Measurements from ENCODE around the gene CBLN4.

The CBLN4 gene

DNA sequence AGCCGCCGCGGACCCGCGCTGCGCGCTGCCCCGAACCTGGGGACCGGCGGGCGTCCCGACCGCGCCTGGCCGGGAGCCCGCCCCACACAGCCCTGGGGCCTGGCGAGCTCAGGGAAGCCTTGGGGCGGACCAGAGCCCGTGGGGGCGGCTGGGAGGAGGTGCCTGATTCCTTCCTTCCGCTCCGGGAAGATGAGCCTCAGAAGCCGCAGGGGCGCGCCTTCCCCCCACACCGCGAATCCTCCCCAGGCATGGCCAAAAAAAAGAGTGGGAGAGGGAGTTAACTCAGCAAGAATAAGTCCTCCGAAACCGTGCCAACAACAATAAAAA, at the start of gene CBLN4:
Gene CBLN4, minus strand, starts transcription at position 131 of the 327 bp plus-strand sequence. CDS start 1,348 bp downstream, outside the sequence.
- DNase-seq, result no peak

DNA sequence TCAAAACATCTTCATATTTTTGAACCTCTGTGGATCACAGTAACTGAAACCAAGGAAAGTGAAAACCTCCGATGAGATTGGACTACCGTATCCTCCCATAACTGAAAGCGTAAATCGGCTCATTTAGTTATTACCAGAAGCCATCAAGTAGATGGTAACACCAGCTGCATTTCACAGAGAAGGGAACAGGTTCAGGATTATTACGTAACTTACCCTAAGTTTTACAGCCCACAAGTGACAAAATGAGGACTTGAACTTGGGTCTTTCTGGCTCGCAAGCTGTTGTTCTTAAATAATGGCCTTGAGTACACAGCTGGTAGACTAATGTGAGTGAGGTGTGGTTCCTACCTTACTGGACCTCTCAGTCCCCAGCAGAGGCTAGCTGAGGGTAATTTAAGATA, 37.9 kb upstream of the CBLN4 start:
- no peak for DNase-seq

DNA sequence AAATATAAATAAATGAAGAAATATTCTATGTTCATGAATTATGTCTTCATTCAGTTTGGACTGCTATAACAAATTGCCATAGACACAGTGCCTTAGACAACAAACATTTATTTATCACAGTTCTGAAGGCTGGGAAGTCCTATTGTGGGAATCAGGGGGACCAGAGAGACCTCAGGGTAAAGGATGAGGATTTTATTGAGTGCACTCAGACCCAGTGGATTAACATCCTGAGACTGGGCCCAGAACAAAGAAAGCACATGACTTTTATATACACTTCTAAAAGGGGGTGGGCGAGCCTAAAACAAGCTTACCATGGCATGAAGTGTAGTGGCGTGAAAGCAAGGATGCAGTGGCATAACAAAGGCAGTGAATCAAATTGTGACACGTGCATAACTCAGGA, 26.9 kb upstream of the CBLN4 start:
- DNase-seq, result peak; percentile 0

DNA sequence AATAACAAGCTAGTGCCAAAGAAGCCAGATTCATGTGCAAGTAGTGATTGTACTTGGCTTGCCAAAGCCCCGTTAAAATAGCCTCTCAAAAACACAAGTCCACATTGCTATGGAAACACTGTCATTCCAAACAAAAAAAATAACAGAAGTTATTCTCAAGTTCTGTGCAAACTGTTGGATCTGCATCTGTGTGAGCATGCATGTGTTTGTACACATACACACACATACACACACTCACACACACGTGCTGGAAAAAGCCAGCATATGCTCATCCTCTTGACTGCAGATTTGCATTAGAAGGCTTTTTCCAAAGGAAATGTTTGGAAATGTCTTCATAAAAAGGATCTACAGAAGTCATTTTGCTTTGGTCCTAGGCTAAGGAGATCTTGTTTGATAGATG, 13.4 kb upstream of the CBLN4 start:
- no peak for DNase-seq

DNA sequence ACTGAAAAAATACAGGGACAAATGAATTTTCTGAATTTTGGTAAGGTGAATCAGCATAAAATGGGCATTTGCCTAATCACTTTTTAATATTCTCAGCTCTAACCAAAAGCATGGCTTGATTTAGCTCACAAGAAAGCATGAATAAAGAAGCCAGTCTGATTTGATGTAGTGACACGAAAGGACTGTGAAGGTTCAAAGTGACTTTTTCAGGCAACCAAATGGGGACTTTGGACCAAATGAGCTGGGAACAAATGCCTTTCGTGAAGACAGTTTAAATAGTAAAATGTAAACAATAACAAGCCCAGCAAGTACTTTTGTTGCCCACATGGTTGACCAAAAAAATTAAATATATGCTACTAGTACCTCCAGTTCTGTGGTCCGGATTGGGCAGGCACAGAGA, 12.9 kb upstream of the CBLN4 start:
- no peak for DNase-seq

DNA sequence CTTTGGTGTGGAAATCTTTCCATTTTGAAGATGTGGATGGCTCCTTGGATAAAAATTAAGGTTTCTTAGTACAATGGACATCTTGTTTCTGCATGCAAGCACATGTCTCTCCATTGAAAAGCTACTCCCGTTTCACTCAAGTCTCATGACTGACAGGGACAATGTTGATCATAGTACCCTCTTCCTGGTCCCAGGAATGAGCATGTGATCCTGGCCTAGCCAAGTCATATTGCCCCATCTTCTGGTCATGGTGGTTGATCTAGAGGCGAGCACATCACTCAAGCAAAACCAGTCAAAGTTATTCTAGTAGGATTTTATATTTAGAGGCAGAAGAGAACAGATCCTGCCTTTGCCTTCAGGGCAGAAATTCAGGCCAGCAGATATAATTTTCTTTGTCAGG, 12.2 kb upstream of the CBLN4 start:
- no peak for DNase-seq

DNA sequence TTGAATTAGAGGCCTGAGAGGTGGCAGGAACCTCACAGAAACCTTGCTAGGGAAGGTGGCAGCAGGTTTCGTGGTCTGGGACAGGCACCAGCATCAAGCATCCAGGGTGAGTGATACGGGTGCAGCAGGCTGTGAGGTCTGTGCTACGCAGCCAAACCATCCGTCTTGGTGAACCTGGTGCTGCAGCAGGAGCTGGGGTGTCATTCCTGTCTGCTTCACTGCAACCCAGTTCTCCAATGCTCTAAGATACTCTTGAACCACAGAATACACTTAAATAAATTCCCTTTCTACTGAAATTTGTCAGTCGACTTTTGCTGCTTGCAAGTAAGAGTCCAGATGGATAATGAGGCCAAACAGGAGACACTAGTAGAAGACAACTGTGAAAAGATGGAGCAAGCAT, 9.7 kb upstream of the CBLN4 start:
- DNase-seq, result no peak

DNA sequence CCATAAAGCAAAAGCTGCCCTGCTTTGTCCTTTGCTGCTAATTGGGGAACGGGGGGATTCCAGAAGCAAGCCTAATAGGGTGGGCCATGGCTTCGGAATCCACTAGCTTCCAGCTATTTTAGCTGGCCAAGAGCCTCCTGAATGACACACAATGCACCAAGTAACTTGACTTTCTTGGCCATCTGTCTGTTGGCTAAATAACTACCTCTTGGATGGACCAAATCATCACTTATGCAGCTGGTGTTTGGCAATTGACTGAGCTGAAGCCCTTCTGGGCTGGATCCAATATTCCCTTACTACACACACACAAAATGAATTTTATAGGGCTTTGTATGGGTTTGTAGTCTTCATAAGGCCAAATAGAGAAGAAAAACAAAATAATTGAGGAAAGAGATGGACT, 8.8 kb upstream of the CBLN4 start:
- no peak for DNase-seq

DNA sequence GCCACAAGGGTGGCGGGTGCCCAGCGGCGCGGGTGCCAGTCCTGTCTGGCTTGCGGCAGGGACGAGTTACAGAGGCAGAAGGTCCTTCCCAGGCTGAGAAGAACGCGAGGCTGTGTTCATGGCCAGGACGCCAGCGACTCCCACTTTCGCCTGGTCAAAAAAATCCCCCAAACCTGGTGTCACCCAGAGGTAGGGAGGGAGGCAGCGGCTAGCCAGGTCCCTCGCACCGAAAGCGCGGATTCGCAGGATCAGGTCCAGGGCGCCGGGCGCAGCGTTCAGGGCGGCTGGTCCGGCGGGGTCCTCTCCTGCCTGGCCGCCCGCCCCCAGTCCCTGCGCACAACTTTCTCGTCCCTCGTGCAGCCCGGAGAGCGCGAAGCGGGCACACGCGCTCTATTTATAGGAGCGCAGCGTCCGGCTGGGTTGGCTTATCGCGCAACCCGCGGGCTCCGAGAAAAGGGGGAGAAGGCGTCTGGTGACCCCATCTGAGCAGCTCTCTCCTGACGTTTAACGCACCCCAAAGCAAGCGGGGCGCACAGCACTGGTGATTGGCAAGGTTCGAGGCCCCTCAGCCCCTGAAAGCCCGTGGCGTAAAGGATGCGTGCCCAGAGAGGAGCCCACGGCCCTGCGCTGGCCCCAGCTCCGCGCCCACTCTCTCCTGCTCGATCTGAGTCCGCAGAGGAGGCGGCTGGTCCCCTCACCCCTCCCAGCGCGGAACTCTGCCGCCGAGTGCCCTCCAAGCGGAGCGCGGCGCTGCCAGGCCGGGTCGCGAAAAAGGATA, 519 bp downstream of the CBLN4 start:
- no peak for DNase-seq

DNA sequence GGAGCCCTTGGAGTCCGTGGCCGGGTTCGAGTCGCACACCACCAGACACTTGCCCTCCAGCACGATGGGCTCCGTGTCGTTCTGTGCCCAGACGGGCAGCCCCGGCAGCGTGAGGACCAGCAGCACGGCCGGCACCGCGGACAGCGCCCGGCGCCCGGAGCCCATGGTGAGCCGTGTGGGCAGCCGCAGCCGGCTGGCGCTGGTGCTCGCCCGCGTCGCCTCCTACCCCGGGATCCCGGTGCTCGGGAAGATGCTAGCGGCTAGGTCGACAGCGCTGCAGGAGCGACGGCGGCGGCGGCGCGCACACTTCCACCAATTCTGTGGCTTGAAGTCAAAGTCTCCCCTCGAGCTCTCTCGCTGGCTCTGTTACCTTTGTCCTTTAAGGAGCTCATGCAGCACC, 1.3 kb downstream of the CBLN4 start:
- DNase-seq, result no peak

DNA sequence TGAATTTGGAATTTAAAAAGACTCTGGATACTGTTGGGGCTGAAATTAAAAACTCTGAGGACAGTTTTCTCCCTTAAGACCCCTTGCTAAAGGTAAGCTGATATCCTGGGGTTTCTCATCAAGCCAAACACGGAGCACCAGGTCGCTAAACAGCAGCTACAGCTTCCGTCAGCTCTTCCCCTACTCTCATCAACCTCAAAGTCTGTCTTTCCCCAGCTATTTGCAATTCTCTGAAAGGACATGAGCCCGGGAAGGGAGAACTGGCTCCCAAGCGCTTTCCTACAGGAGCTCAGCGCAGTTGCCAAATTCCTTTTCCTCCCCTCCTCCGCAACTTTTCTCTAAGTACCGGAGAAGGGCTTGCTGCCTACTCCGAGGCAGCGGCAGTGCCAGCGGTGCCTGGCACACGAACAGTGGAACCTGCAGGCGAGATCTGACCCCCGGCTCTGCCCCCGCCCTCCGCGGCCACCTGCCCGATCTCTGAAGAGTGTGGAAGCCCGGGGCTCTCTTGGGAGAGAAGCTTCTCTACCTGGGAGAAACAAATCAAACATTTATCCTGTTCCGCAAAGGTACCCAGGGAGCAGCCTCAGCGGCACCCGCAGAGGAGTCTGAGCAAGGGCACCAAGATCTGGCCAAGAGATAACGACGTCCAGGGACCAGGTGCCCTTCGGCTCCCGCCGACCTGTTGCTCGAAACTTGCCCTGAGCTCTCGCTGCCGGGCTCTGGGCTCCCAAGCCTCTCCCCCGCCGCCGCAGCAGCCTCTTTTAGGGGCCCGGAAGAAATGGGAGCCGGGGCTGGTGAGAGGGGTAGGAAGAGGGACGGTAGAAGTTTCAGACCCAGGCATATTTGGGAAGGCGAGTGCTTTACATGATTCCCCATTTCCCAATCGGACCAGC, 2.2 kb downstream of the CBLN4 start:
- no peak for DNase-seq

DNA sequence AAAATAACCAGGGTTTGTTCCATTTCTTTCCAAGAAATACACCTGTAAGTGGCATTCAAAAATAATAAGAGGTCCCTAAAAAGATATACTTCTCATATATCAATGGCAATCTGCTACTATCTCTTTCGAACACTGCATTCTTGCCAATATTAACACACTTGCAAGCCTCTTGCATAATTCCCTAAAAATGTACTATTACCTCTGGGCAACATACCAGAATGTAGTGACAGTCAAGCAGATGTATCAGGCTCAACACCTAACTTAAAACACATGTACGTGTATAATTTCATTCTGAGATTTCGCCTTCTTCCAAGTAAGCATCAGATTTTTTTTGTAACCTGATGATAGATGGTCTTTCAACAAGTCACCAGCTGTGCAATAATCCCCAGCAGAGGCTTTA, 3.4 kb downstream of the CBLN4 start:
- DNase-seq, result peak; percentile 10

DNA sequence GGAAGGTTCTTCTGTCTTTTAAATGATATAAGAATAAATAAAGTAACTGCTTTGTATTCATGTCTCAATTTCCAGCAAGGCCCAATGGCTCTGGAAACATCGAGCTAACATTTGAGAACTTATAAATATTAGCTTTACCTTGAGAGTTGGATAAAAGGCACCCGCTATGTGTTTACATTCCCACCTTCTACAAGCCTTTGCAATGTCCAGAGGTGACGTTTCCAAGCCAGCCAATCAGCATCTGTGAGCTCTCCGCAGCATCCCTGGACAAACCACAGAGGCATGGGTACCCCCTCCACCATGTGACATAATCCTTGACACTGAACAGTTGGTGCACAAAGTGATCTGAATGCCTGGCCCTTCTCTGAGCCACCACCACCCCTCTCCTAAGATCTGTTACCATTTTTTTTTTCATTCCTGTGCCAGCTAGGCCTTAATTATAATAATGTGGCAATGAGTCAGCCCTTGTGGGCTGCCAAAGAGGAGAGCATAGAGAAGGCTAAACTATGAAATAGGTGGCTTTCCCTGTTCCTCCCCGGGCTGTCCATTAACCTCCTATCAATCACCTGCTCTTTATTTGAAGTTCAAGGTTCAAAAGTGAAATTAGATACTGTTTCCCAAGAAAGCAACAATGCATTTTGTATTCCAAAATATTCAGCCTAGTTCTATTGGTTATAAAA, 4.1 kb downstream of the CBLN4 start:
- peak; percentile 5 for DNase-seq

DNA sequence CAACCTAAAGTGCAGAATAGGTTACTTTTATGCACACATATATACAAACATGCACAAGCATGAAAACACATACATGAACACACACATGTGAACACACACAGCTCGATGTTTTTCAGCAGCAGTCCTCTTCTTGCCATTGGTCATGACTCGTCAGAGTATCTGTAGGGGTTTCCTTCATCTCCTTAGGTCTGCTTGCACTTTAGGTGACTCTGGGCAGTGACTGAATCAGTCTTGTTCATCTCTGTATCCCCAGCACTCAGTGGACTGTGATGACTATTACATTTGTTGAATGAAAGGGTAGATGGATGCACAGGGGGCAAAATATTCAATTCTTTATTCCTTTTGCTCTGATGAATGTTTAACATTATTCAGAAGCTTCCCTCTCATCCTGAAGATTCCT, 26.8 kb downstream of the CBLN4 start:
- DNase-seq, result no peak

DNA sequence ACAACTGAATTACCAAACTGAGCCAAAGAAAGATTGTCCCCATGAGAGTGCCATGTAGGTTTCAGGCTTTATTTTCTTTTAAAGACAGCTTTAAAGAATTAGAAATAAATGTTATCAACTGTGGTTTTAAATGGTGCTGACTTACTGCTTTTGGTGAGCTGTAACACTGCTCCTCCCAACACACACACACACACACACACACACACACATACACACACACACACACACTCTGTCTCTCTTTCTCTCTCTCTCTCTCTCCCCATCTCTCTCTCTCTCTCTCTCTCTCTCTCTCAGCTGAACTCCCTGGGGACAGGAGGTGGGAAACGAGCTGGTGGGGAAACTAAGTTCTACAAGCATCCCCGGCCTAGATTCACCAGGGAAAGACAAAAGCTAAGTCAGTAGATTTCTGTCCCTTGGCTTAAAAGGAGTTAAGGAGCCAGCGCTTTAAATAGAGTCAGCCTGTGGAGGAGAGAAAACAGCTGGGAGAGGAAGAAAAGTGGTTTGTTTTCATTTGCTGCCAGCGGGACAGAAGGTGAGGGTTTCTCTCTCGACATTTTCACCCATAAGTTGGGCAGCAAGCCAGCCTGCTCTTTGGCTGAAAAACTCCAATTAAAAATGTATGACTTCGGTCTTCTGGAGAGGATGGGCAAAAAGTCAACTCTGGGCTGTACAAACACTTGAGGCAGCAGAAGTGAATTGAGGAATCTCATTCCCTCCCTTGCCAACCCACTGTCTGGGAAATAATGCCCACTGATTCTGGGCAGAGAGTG, 27.4 kb downstream of the CBLN4 start:
- peak; percentile 6 for DNase-seq

DNA sequence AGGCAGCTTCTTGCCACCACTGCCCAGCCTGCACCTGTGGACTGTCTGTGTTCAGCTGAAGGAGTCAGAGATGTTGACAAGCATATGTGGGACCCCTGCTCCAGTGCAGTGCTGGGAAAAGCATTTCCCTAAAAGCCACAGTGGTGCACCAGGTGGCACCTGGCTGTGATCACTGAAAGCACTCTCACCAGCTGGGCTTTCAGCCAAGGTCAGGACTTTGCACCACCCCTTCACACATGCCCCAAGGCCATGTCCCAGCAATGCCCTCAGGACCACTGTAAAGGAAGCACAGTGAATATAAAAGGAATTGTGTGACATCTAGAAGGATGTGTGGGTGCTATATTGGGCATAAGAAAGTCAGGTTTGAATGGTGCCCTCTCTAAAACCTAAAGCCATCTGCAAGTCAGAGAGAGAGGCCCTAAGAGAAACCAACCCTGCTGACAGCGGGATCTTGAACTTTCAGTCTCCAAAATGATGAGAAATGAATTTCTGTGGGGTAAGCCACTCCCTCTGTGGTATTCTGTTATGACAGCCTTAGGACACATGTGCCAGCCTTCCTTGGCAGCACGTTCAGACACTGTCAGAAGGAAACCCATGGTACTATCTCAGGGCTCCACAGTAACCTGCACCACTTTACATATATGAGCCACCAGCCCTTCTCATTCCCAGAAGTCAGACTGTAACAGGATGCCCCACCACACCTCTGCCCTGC, 30.7 kb downstream of the CBLN4 start:
- no peak for DNase-seq

DNA sequence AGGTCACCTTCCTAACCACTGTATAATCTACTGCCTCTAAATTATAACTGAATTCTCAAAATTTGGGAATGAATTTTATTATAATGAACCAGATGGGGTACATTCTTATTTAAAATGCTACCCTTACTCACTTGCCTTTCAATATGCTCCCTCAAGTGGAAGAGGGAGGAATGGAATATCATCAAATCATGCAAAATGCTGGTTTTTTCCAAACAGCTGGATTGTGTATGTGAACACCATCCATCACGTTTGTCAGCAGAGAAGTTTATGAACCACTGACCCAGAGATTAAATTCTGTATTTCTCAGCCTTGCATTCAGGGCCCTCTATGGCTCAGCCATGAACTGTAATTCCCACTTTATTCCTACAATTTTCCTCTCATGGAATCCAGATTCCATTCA, 40.5 kb downstream of the CBLN4 start:
- DNase-seq, result no peak

DNA sequence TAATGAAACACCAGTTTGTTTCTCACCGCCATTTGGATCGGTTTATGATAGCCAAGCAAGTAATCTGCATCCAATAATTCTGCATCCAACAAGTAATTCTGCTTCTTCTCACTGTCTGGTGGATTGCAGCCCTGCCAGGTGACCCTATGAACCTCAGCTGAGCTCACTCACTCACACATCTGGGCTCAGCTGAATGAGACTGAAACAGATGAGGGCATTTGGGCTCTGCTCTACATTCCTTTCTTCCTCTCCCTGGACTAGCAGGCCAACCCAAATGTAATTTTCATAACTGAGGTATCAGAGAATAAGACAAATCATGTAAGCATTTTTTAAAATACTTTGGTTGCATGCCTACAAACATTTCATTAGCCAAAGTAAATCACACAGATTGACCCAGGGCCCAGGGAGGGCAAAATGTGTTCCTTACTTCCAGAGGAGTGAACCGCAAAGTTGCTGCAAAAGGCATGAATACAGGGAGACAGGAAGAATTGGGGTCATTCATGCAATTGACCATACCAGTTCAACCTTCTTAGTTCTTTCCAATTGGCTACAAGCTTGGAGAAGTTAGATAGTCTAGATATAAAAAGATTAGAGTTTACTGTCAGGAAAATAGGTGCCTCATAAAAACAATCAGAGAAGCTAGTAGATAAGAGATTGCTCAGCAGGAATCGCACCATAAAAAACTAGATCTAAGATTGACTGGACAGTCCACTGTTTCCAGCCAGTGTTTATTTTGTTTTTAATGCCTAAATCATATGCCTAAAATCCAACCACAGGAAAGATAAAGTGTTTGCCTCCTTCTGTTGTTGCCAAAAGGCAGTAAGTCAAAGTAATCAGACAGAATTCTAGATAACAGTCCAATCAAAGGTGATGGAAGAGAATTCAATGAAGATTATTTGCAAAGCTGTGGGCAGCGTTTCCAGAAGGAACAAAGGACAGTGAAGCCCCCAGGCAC, 43.7 kb downstream of the CBLN4 start:
- DNase-seq, result no peak

DNA sequence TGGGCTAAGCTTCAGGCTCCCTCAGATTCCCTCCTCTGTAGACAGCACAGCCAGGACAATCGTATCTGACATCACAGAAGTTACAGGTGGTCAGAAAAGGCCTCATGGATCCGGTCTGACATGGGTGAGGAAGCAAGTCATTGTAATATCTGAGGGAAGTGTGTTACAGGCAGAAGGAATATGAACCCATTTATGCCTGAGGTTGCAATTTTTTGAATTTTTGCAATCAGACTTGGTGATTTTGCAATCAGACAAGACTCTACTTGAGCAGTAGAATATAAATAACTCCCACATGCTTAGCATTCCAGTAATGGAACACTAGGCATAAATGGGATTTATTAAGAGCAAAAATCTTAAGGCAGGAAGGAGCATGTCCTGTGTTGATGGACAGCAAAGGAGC, 52.1 kb downstream of the CBLN4 start:
- DNase-seq, result no peak

DNA sequence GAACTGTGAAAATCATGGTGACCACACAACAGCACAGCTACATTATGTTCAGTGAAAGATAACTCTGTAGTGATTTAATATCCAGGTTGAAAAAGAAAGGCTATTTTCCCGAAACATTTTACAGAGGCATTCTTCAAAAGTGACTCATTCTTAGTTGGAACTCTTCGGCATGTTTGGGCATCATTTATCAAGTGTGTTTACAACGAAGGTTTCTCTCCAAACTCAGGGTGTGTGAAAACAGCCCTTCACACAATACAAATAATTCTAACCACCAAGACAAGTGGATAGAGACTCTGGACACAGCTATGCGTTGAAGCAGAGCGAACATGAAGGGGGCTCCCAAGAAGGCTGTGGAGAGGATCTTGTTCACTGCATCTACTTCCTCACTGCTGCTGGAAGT, 57.6 kb downstream of the CBLN4 start:
- no peak for DNase-seq
